Stomach (tissue), 9 donors: ENCODE results near the gene RAB1B. TPM values are rescaled to one million over a fixed set of nuclear protein-coding genes. Genes with fewer than 3 reads are reported as not detected.

Source experiments
- DNase-seq, 2 donors: peaks; one replicate each; pipeline versions ENCODE4 v3.0.0 to v3.0.0-alpha.2; 2013 to 2019
- H3K27ac ChIP-seq, 5 donors: fragments of 200-600 bp in 4 of 5; sonication (generic) in 4 of 5; one replicate each; pipeline ENCODE4 v1.5.1; 2013 to 2019; ENCODE audit warnings: mild to moderate bottlenecking in 1 of 5, moderate library complexity in 1 of 5
- H3K27me3 ChIP-seq, 3 donors: fragments of 200-600 bp; sonication (generic); one replicate each; pipeline ENCODE4 v1.5.1; 2017 to 2019; ENCODE audit warnings: mixed run types in 1 of 3
- H3K36me3 ChIP-seq, 4 donors: fragments of 200-600 bp; sonication (generic); 1 replicate in 3 of 4; 2 replicates in 1 of 4; pipeline ENCODE4 v1.5.1; 2016 to 2019
- H3K4me1 ChIP-seq, 4 donors: fragments of 200-600 bp; sonication (generic); one replicate each; pipeline ENCODE4 v1.5.1; 2016 to 2019
- H3K4me3 ChIP-seq, 4 donors: fragments of 200-600 bp; sonication (generic) in 3 of 4; one replicate each; pipeline ENCODE4 v1.5.1; 2016 to 2019; ENCODE audit warnings: mild to moderate bottlenecking in 1 of 4
- H3K9me3 ChIP-seq, 4 donors: fragments of 200-600 bp; sonication (generic); one replicate each; pipeline ENCODE4 v1.5.1; 2016 to 2019
- CTCF ChIP-seq, 7 experiments: fragments of 450-650 bp in 4 of 7; fragments of 200-600 bp in 3 of 7; sonication (generic) in 3 of 7; IDR thresholded peaks; one replicate each; pipeline ENCODE4 v1.5.1; 2016 to 2019; ENCODE audit warnings: antibody characterized with exemption in 7 of 7, control low read depth in 2 of 7, mild to moderate bottlenecking in 1 of 7
- EP300 ChIP-seq: sonication (generic); formaldehyde crosslinking; IDR thresholded peaks from one replicate; pipeline ENCODE4 v1.6.1; 2017; ENCODE audit warnings: antibody characterized with exemption
- POLR2A ChIP-seq, 4 donors: fragments of 450-650 bp; IDR thresholded peaks; one replicate each; pipeline ENCODE4 v1.6.1; 2016; ENCODE audit warnings: antibody characterized with exemption in 4 of 4, control low read depth in 2 of 4, mild to moderate bottlenecking in 1 of 4, moderate library complexity in 1 of 4
- POLR2AphosphoS5 ChIP-seq, 3 donors: sonication (generic); formaldehyde crosslinking; IDR thresholded peaks; one replicate each; pipeline ENCODE4 v1.6.1; 2016; ENCODE audit warnings: antibody characterized with exemption in 3 of 3
- WGBS, 5 donors: extraction: QIAGEN DNeasy Blood & Tissue Kit in 3 of 5; methylation state at CpG; one replicate each; pipeline versions ENCODE4 v1.1.5 to v1.1.7; 2013 to 2018; 5-methylcytosine and 5-hydroxymethylcytosine counted together
- intact Hi-C: fragments of 100-400 bp; cut with DNase I; formaldehyde crosslinking; loops from one replicate; pipeline ENCODE4 v1.15.1; 2023; ENCODE audit warnings: low total_unique reads
- polyA plus RNA-seq, 3 donors: library from polyadenylated mRNA; stranded (reverse); fragments of 200-250 nt; gene quantifications; one replicate each; pipeline ENCODE4 v1.2.3, GENCODE V29; 2013
- total RNA-seq, 5 donors: library from RNA; depleted of rRNA; stranded (reverse); fragments of >200 nt; gene quantifications; one replicate each; pipeline versions ENCODE4 v1.1.0 to v1.2.3, GENCODE V29; 2014 to 2016
- donor health status: healthy with polysubstance abuse.
- donor health status: Bipolar disorder and iron deficiency.
- donor health status: healthy.

The RAB1B gene
- total and polyA plus RNA-seq, 8 donors: 19.3 to 170 (median 82.3) TPM

- 79 to 93% (median 90%) methylated on average over 4 of the region's 4 CpGs for WGBS, 5 donors
- no peak for TF ChIP-seq CTCF (IDR thresholded peaks at IDR 0.05)
- TF ChIP-seq EP300: no peak
- no peaks in the 10 kb centered on the region for H3K36me3 ChIP-seq
- H3K4me3 ChIP-seq: no peak overlapping the region
- peaks cover 31 to 37% (median 33%) of the 10 kb centered on the region in 4 donors for H3K4me1 ChIP-seq
- H3K9me3 ChIP-seq: no peaks in the 10 kb centered on the region
- DNase-seq: no peak
- no peak overlapping the region for H3K27ac ChIP-seq
- intact Hi-C loops: no loop called here
- peaks cover 0 to 7% (median 0%) of the 10 kb centered on the region in 3 donors for H3K27me3 ChIP-seq
Measured at GRCh38 chr11:66321606-66322005, 53.2 kb downstream of the RAB1B start.

- H3K27me3 ChIP-seq: no peaks in the 10 kb centered on the region
- peaks cover 26 to 36% (median 31%) of the 10 kb centered on the region in 4 donors for H3K4me1 ChIP-seq
- H3K36me3 ChIP-seq: no peaks in the 10 kb centered on the region
- TF ChIP-seq EP300 (no peak), CTCF (IDR thresholded peaks at IDR 0.05) (no peak), POLR2AphosphoS5 (IDR thresholded peaks at IDR 0.05) (no peak), POLR2A (IDR thresholded peaks at IDR 0.05) (no peak)
- no peak overlapping the region for H3K4me3 ChIP-seq
- intact Hi-C loops: no loop called here
- no peaks in the 10 kb centered on the region for H3K9me3 ChIP-seq
- no peak overlapping the region for H3K27ac ChIP-seq
- DNase-seq: peak in 1 of 2 donors; percentile 51
- WGBS, 5 donors: 82 to 90% (median 87%) methylated on average over 10 to 11 of the region's 11 CpGs
Measured at GRCh38 chr11:66322732-66323427, 54.4 kb downstream of the RAB1B start.

GRCh38 chr11:66323684-66324083 is 55.2 kb downstream of the RAB1B start:
- DNase-seq: no peak
- H3K4me1 ChIP-seq: peaks cover 26 to 36% (median 31%) of the 10 kb centered on the region in 4 donors
- no peaks in the 10 kb centered on the region for H3K36me3 ChIP-seq
- H3K27me3 ChIP-seq: no peaks in the 10 kb centered on the region
- TF ChIP-seq POLR2A (IDR thresholded peaks at IDR 0.05) (no peak), EP300 (no peak), CTCF (IDR thresholded peaks at IDR 0.05) (no peak), POLR2AphosphoS5 (IDR thresholded peaks at IDR 0.05) (no peak)
- no peak overlapping the region for H3K4me3 ChIP-seq
- intact Hi-C loops: no loop called here
- 96 to 100% (median 98%) methylated on average over 1 of the region's 1 CpG for WGBS, 5 donors
- H3K27ac ChIP-seq: no peak overlapping the region
- no peaks in the 10 kb centered on the region for H3K9me3 ChIP-seq

GRCh38 chr11:66324664-66325063 is 56.2 kb downstream of the RAB1B start:
- Histone ChIP-seq H3K4me1 (peaks cover 26 to 36% (median 31%) of the 10 kb centered on the region in 4 donors), H3K4me3 (no peak overlapping the region), H3K27me3 (no peaks in the 10 kb centered on the region), H3K9me3 (no peaks in the 10 kb centered on the region), H3K27ac (peak overlapping the region in 1 of 5 donors; percentile 14), H3K36me3 (no peaks in the 10 kb centered on the region)
- intact Hi-C loops: no loop called here
- WGBS, 5 donors: 64 to 79% (median 68%) methylated on average over 5 to 10 of the region's 10 CpGs
- peak in 1 of 2 donors; percentile 36 for DNase-seq
- TF ChIP-seq CTCF (IDR thresholded peaks at IDR 0.05) (no peak), POLR2AphosphoS5 (IDR thresholded peaks at IDR 0.05) (no peak), EP300 (no peak), POLR2A (IDR thresholded peaks at IDR 0.05) (no peak)
